ENCODE measurements around the gene MAP3K21. TPM values are rescaled to one million over a fixed set of nuclear protein-coding genes. Genes with fewer than 3 reads are reported as not detected.

Gene MAP3K21
- total RNA-seq, 4 donors from 2014 or later = 0.34 to 0.66 (median 0.43) TPM

DNA sequence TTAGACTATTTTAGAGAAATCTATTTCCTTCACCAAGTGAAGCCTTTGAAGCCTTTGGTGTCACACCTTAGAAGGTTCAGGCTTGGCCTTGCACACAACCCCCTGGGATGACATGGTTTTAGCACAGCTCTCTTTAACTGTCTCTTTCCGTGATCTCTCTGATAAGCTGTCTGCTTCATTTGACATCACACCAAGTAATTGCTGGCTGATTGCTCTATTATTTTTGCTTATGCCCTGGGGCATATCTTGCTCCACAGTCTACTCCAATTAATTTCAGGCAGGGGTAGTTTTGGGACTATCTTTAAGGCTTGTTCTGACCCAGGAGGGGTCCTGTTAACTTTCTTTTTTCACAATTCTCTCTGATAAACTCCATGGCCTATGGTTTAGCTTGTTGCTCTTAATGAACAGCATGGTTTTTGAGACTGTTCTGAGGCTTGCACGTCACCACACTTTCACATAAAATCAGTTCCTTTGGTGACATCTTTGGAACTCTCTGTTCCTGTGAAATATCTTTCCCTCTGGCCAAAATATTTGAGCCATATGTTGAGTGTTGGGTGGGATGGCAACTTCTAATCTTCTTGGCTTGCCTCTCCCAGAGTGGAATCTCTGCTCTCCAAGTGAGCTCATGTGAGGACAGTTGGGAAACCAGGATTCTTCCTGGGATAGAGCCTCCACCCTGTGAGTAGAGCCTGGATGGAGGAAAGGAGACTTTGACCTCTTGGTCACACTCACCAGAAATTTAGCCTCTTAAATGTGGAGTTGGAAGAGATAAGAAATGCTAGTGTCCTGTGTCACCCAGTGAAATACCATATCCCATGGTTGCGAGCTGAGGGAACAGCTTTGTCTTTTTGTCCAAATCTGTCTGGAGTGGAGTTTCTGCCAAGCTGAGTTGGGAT lies 63.6 kb downstream of the MAP3K21 start:
- H3K4me1 ChIP-seq = no peaks in the 10 kb centered on the region
- no peak overlapping the region for H3K27ac ChIP-seq (replicated peaks in 1 of 4)
- 84% methylated on average over 3 of the region's 3 CpGs for WGBS
- H3K9me3 ChIP-seq = no peaks in the 10 kb centered on the region
- no peaks in the 10 kb centered on the region for H3K36me3 ChIP-seq
- peaks cover 0 to 19% (median 0%) of the 10 kb centered on the region in 4 donors for H3K27me3 ChIP-seq
- intact Hi-C loops (cut with DNase I) = no loop called here
- DNase-seq (ENCODE audit: extremely low spot score) = no peak
- no peak overlapping the region for H3K4me3 ChIP-seq
- no peak for TF ChIP-seq POLR2AphosphoS5 (IDR thresholded peaks at IDR 0.05)
- no peak for TF ChIP-seq CTCF (IDR thresholded peaks at IDR 0.05)
- no peak for TF ChIP-seq POLR2A (IDR thresholded peaks at IDR 0.05; ENCODE audit: low read depth)
- TF ChIP-seq EP300 (IDR thresholded peaks at IDR 0.05) = no peak

DNA sequence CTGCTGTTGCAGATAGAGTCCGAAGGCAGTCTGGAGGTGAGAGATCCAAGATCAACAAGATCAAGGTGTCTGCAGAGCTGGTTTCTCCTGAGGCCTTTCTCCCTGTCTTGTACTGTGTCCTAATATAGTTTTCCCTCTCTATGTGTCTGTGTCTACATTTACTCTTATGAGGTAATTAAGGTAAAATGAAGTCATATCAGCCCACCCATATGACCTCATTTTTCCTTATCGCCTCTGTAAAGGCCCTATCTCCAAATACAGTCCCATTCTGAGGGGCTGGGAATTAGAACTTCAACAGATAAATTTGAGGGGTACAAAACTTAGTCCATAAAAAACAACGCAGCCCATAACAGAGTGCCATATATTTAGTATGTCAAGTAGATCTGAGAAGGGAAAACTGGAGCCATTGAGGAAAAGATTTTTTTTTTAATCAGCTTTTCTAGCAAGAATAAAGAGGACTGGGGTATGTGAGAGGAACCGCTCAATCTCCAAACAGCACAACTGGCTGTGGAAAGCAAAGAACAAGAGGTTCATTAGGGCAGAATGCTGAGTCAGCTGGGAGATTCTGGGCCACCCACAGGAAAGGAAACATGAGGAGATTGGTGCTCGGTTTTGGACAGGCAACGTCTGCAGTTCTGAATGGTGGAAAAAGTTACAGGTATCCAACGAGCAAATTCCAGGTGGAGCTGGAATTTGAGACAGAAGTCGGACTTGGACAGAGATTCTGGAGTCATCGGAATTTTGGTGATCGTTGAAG lies 65.7 kb downstream of the MAP3K21 start:
- Histone ChIP-seq H3K36me3 (no peaks in the 10 kb centered on the region), H3K9me3 (no peaks in the 10 kb centered on the region), H3K27ac (replicated peaks in 1 of 4) (no peak overlapping the region), H3K4me3 (no peak overlapping the region), H3K27me3 (peaks cover 0 to 30% (median 0%) of the 10 kb centered on the region in 4 donors), H3K4me1 (no peaks in the 10 kb centered on the region)
- WGBS = 64% methylated on average over 10 of the region's 10 CpGs
- no peak for TF ChIP-seq POLR2AphosphoS5 (IDR thresholded peaks at IDR 0.05)
- no peak for TF ChIP-seq POLR2A (IDR thresholded peaks at IDR 0.05; ENCODE audit: low read depth)
- TF ChIP-seq CTCF (IDR thresholded peaks at IDR 0.05) = no peak
- TF ChIP-seq EP300 (IDR thresholded peaks at IDR 0.05) = no peak
- intact Hi-C loops (cut with DNase I) = no loop called here
- no peak for DNase-seq (ENCODE audit: extremely low spot score)

GRCh38 chr1:233393926-233394680 lies 66.6 kb downstream of the MAP3K21 start:
- no peaks in the 10 kb centered on the region for H3K36me3 ChIP-seq
- DNase-seq (ENCODE audit: extremely low spot score) = no peak
- H3K9me3 ChIP-seq = no peaks in the 10 kb centered on the region
- TF ChIP-seq EP300 (IDR thresholded peaks at IDR 0.05) = no peak
- TF ChIP-seq POLR2AphosphoS5 (IDR thresholded peaks at IDR 0.05) = no peak
- TF ChIP-seq POLR2A (IDR thresholded peaks at IDR 0.05; ENCODE audit: low read depth) = no peak
- WGBS = 86% methylated on average over 3 of the region's 3 CpGs
- no peak overlapping the region for H3K4me3 ChIP-seq
- peaks cover 0 to 30% (median 0%) of the 10 kb centered on the region in 4 donors for H3K27me3 ChIP-seq
- H3K27ac ChIP-seq (replicated peaks in 1 of 4) = no peak overlapping the region
- intact Hi-C loops (cut with DNase I) = no loop called here
- no peaks in the 10 kb centered on the region for H3K4me1 ChIP-seq

- WGBS = 63% methylated on average over 13 of the region's 13 CpGs
- Histone ChIP-seq H3K4me1 (no peaks in the 10 kb centered on the region), H3K9me3 (no peaks in the 10 kb centered on the region), H3K27ac (replicated peaks in 1 of 4) (no peak overlapping the region), H3K4me3 (no peak overlapping the region), H3K27me3 (peaks cover 0 to 30% (median 0%) of the 10 kb centered on the region in 4 donors), H3K36me3 (no peaks in the 10 kb centered on the region)
- intact Hi-C loops (cut with DNase I) = no loop called here
- DNase-seq (ENCODE audit: extremely low spot score) = no peak
- TF ChIP-seq POLR2A (IDR thresholded peaks at IDR 0.05; ENCODE audit: low read depth) = no peak
- peak; percentile 42 to 66 (median 49) for TF ChIP-seq CTCF (IDR thresholded peaks at IDR 0.05)
Observed at GRCh38 chr1:233394860-233395717, 67.6 kb downstream of the MAP3K21 start.
